ENCODE measurements around the gene PCSK2.

- TF ChIP-seq CTCF (conservative IDR thresholded peaks at IDR 0.05) = no peak
- no peak for TF ChIP-seq EZH2 (IDR thresholded peaks at IDR 0.05; ENCODE audit: low read depth)
Measured at GRCh38 chr20:17225851-17226409, 910 bp upstream of the PCSK2 start.

Data from PC-9 (cell line).